AG04450 (cell line): ENCODE data around the gene NOB1. TPM values are rescaled to one million over a fixed set of nuclear protein-coding genes. Genes with fewer than 3 reads are reported as not detected.

Experiments
- CTCF ChIA-PET: fragments of 300-600, 350-600 bp; formaldehyde crosslinking; extraction: SDS; loops from one replicate; lab custom pipeline; 2022; ENCODE audit warnings: antibody characterized with exemption, inconsistent platforms; lab: Charles Lee
- POLR2A ChIA-PET: fragments of 350-600 bp; formaldehyde crosslinking; extraction: SDS; loops from one replicate; lab custom pipeline; 2021; ENCODE audit warnings: antibody characterized with exemption, inconsistent platforms; lab: Yijun Ruan, JAX
- DNase-seq: peaks from one replicate; pipeline ENCODE4 v3.0.0-alpha.2; 2011; ENCODE audit warnings: low read depth, low spot score
- H3K27ac ChIP-seq: one replicate; pipeline ENCODE4 v1.5.1; 2012; ENCODE audit warnings: low read depth, low read length, control low read depth
- H3K27me3 ChIP-seq: one replicate; pipeline ENCODE4 v1.6.0; 2012; ENCODE audit warnings: low read length; ENCODE audit not compliant: control insufficient read depth, insufficient read depth
- H3K4me3 ChIP-seq: 2 replicates; pipeline ENCODE4 v1.5.1; 2011; ENCODE audit warnings: mild to moderate bottlenecking, low read depth, low read length, control low read depth
- H3K9me3 ChIP-seq: 2 replicates; pipeline ENCODE4 v1.5.1; 2012; ENCODE audit warnings: low read length; ENCODE audit not compliant: control insufficient read depth, insufficient read depth
- CTCF ChIP-seq: IDR thresholded peaks from 2 replicates; pipeline ENCODE4 v1.5.1; 2011; ENCODE audit warnings: low read depth, low read length, control low read depth, inconsistent platforms
- polyA minus RNA-seq: library from RNA; depleted of rRNA, polyadenylated mRNA; stranded (reverse); fragments of >200 nt; gene quantifications from 2 replicates; pipeline ENCODE4 v1.2.3, GENCODE V29; 2011; rRNA and poly(A)+ RNA removed
- polyA plus RNA-seq: library from polyadenylated mRNA; depleted of rRNA; stranded (reverse); fragments of >200 nt; gene quantifications from 2 replicates; pipeline ENCODE4 v1.2.3, GENCODE V29; 2011; rRNA removed

The NOB1 gene
- polyA plus RNA-seq (58.7 TPM in 2 replicates), polyA minus RNA-seq (63.9 and 83.2 TPM in 2 replicates)

GRCh38 chr16:69754469-69755310 lies at the start of gene NOB1:
Gene NOB1, minus strand, starts transcription at chr16:69754926. Its CDS starts 16 bp downstream, at chr16:69754910.
- Histone ChIP-seq H3K4me3 (peak within 1 kb of the TSS; percentile 100), H3K27ac (peak within 1 kb of the TSS; percentile 11), H3K27me3 (peaks cover 4% of the 10 kb centered on the region), H3K9me3 (peaks cover 5% of the 10 kb centered on the region; the same call in 1 of the 2 replicates)
- CTCF ChIA-PET, result interaction anchor here (0.5 to 5.4 kb wide), 62 partner anchors 8 to 497 kb away, joined by 3 to 61 read pairs (median 4); partner anchors contain the start of genes NQO1, TERF2 and WWP2
- TF ChIP-seq CTCF, result peak; percentile 99
- DNase-seq, result peak; percentile 95
- POLR2A ChIA-PET, result interaction anchor here (0.5 to 2.3 kb wide), 10 partner anchors 8 to 373 kb away, joined by 3 to 18 read pairs (median 4); partner anchors contain the start of gene NQO1

GRCh38 chr16:69804297-69804696 lies 49.6 kb upstream of the NOB1 start:
- no peak for TF ChIP-seq CTCF
- ChIA-PET POLR2A (no interaction called here), CTCF (interaction anchor here (1.3 kb wide), 1 partner anchor 126 kb away, joined by 5 read pairs; no protein-coding TSS in a partner anchor)
- Histone ChIP-seq H3K4me3 (no peak overlapping the region), H3K9me3 (no peaks in the 10 kb centered on the region), H3K27me3 (no peaks in the 10 kb centered on the region), H3K27ac (no peak overlapping the region)
- no peak for DNase-seq

- Histone ChIP-seq H3K27me3 (no peaks in the 10 kb centered on the region), H3K27ac (no peak overlapping the region), H3K9me3 (no peaks in the 10 kb centered on the region), H3K4me3 (no peak overlapping the region)
- no peak for TF ChIP-seq CTCF
- ChIA-PET POLR2A (interaction anchor here (0.6 kb wide), 1 partner anchor 126 kb away, joined by 3 read pairs; no protein-coding TSS in a partner anchor), CTCF (interaction anchor here (0.9 to 9.2 kb wide), 3 partner anchors 29 to 131 kb away, joined by 3 to 216 read pairs (median 3); no protein-coding TSS in a partner anchor)
- no peak for DNase-seq
Observed at GRCh38 chr16:69799611-69800031, 44.9 kb upstream of the NOB1 start.

DNA sequence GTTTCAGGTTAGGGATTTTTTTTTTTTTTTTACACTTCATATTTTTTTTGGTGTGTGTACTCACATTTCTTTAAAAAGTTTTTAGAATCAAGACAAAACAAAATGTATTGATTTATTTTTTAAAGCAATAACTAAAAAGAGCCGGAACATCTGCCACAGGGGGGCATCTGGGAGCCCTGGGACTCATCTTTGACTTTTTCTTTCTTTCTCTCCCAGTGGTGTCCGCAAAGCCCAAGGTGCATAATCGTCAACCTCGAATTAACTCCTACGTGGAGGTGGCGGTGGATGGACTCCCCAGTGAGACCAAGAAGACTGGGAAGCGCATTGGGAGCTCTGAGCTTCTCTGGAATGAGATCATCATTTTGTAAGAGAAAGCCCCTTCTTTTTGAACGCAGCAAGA lies 43.7 kb upstream of the NOB1 start:
- ChIA-PET CTCF (interaction anchor here (1.0 to 9.2 kb wide), 5 partner anchors 16 to 132 kb away, joined by 3 to 216 read pairs (median 4); no protein-coding TSS in a partner anchor), POLR2A (interaction anchor here (0.5 kb wide), 1 partner anchor 22 kb away, joined by 3 read pairs; no protein-coding TSS in a partner anchor)
- Histone ChIP-seq H3K27ac (no peak overlapping the region), H3K27me3 (no peaks in the 10 kb centered on the region), H3K9me3 (no peaks in the 10 kb centered on the region), H3K4me3 (no peak overlapping the region)
- DNase-seq, result no peak
- TF ChIP-seq CTCF, result peak; percentile 60
